CMK (cell line): ENCODE data around the gene RAF1.
A peak's percentile ranks its signal among the peaks of the same experiment; 100 is the strongest.
"Not testable (repeated sequence)": the region's sequence is repeated elsewhere in the genome, so short reads cannot be mapped to it uniquely, and the experiment has no call there.

ENCODE experiments used
- DNase-seq: peaks from one replicate; pipeline ENCODE4 v3.0.0-alpha.2; 2010; ENCODE audit warnings: low read depth

The RAF1 gene

GRCh38 chr3:12663936-12664908 is at the start of gene RAF1:
Gene RAF1, minus strand, starts transcription at chr3:12664117. Its CDS starts 45,396 bp downstream, at chr3:12618721.
- DNase-seq = peak; percentile 92

- no peak for DNase-seq
Measured at GRCh38 chr3:12710062-12710461, 46.1 kb upstream of the RAF1 start.

GRCh38 chr3:12709334-12709733 is 45.4 kb upstream of the RAF1 start:
- no peak for DNase-seq

GRCh38 chr3:12708584-12709192 is 44.8 kb upstream of the RAF1 start:
- DNase-seq = no peak

GRCh38 chr3:12707449-12707848 is 43.5 kb upstream of the RAF1 start:
- no peak for DNase-seq

- DNase-seq = peak; percentile 12
Measured at GRCh38 chr3:12706504-12707253, 42.8 kb upstream of the RAF1 start.

- DNase-seq = no peak
Measured at GRCh38 chr3:12705981-12706380, 42.1 kb upstream of the RAF1 start.

GRCh38 chr3:12705374-12705926 is 41.5 kb upstream of the RAF1 start:
- DNase-seq = no peak

- DNase-seq = no peak
Measured at GRCh38 chr3:12702501-12702900, 38.6 kb upstream of the RAF1 start.

- DNase-seq = not testable (repeated sequence)
Measured at GRCh38 chr3:12701601-12702000, 37.7 kb upstream of the RAF1 start.

- no peak for DNase-seq
Measured at GRCh38 chr3:12700800-12701199, 36.9 kb upstream of the RAF1 start.

GRCh38 chr3:12695916-12696315 is 32.0 kb upstream of the RAF1 start:
- no peak for DNase-seq

GRCh38 chr3:12695112-12695511 is 31.2 kb upstream of the RAF1 start:
- DNase-seq = no peak

- no peak for DNase-seq
Measured at GRCh38 chr3:12692444-12692843, 28.5 kb upstream of the RAF1 start.

GRCh38 chr3:12689997-12690711 is 26.2 kb upstream of the RAF1 start:
- DNase-seq = no peak

- DNase-seq = no peak
Measured at GRCh38 chr3:12687948-12688347, 24.0 kb upstream of the RAF1 start.

GRCh38 chr3:12686096-12686495 is 22.2 kb upstream of the RAF1 start:
- DNase-seq = no peak

- DNase-seq = no peak
Measured at GRCh38 chr3:12681943-12682390, 18.1 kb upstream of the RAF1 start.

GRCh38 chr3:12681089-12681942 is 17.4 kb upstream of the RAF1 start:
- no peak for DNase-seq

- no peak for DNase-seq
Measured at GRCh38 chr3:12679468-12679867, 15.6 kb upstream of the RAF1 start.

GRCh38 chr3:12677616-12678015 is 13.7 kb upstream of the RAF1 start:
- DNase-seq = no peak
